ENCODE data around the gene ERICH4.
"Not testable (repeated sequence)": the region's sequence is repeated elsewhere in the genome, so short reads cannot be mapped to it uniquely, and the experiment has no call there.

ERICH4 gene

GRCh38 chr19:41435376-41435775 is 7.6 kb upstream of the ERICH4 start:
- DNase-seq (ENCODE audit: low read depth) = not testable (repeated sequence)

GRCh38 chr19:41435936-41436673 is 6.9 kb upstream of the ERICH4 start:
- no peak for DNase-seq (ENCODE audit: low read depth)

- no peak for DNase-seq (ENCODE audit: low read depth)
Observed at GRCh38 chr19:41436674-41436951, 6.3 kb upstream of the ERICH4 start.

- no peak for DNase-seq (ENCODE audit: low read depth)
Observed at GRCh38 chr19:41437944-41438574, 4.9 kb upstream of the ERICH4 start.

- DNase-seq (ENCODE audit: low read depth) = peak; percentile 95
Observed at GRCh38 chr19:41439441-41440222, 3.3 kb upstream of the ERICH4 start, which contains the start of gene DMAC2. Gene DMAC2 (minus strand): TSS chr19:41439912. CDS start chr19:41439899, 13 bp downstream.

- no peak for DNase-seq (ENCODE audit: low read depth)
Observed at GRCh38 chr19:41441321-41441945, 1.5 kb upstream of the ERICH4 start.

GRCh38 chr19:41443813-41444455 is 978 bp downstream of the ERICH4 start:
- no peak for DNase-seq (ENCODE audit: low read depth)

GRCh38 chr19:41445575-41445974 is 2.6 kb downstream of the ERICH4 start:
- no peak for DNase-seq (ENCODE audit: low read depth)

GRCh38 chr19:41447732-41448332 is 4.9 kb downstream of the ERICH4 start:
- no peak for DNase-seq (ENCODE audit: low read depth)

- DNase-seq (ENCODE audit: low read depth) = peak; percentile 44
Observed at GRCh38 chr19:41449079-41449864, 6.3 kb downstream of the ERICH4 start.

GRCh38 chr19:41449865-41450178 is 6.9 kb downstream of the ERICH4 start:
- DNase-seq (ENCODE audit: low read depth) = no peak

- DNase-seq (ENCODE audit: low read depth) = no peak
Observed at GRCh38 chr19:41452584-41453275, 9.8 kb downstream of the ERICH4 start.

GRCh38 chr19:41455936-41456335 is 13.0 kb downstream of the ERICH4 start:
- no peak for DNase-seq (ENCODE audit: low read depth)

- no peak for DNase-seq (ENCODE audit: low read depth)
Observed at GRCh38 chr19:41456342-41456918, 13.5 kb downstream of the ERICH4 start.

GRCh38 chr19:41457241-41457640 is 14.3 kb downstream of the ERICH4 start:
- DNase-seq (ENCODE audit: low read depth) = no peak

GRCh38 chr19:41462497-41462896 is 19.5 kb downstream of the ERICH4 start:
- DNase-seq (ENCODE audit: low read depth) = no peak

GRCh38 chr19:41463257-41464256 is 20.6 kb downstream of the ERICH4 start:
- not testable (repeated sequence) for DNase-seq (ENCODE audit: low read depth)

GRCh38 chr19:41476583-41476982 is 33.6 kb downstream of the ERICH4 start:
- no peak for DNase-seq (ENCODE audit: low read depth)

- DNase-seq (ENCODE audit: low read depth) = no peak
Observed at GRCh38 chr19:41478171-41478570, 35.2 kb downstream of the ERICH4 start.
